ENCODE measurements around the gene HIRA. TPM values are rescaled to one million over a fixed set of nuclear protein-coding genes. Genes with fewer than 3 reads are reported as not detected.
"Not testable (repeated sequence)": the region's sequence is repeated elsewhere in the genome, so short reads cannot be mapped to it uniquely, and the experiment has no call there.

HIRA gene
- polyA plus RNA-seq, 10 donors, result 15.4 to 21.8 (median 17.5) TPM

- DNase-seq, result no peak
Measured at GRCh38 chr22:19387038-19387437, 44.5 kb downstream of the HIRA start.

DNA sequence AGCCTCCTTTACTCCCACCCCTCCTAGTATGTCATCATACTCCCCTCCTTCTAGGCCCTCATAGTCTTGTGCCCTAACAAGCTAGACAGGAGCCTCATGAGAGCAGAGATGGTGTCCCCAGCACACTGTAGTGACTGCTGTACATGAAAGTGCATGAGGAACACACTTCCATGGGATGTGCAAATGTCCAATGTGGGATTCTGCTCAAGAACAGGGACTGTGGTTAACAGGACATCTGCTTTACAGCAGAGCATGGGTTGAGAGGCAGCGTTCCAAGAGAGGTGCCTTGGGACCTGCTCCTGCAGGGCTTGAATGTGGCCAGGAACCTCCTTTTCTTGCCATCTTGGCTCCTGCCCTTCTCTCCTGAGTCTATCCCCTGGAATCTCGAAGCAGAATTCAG, 45.3 kb downstream of the HIRA start:
- DNase-seq, result no peak

DNA sequence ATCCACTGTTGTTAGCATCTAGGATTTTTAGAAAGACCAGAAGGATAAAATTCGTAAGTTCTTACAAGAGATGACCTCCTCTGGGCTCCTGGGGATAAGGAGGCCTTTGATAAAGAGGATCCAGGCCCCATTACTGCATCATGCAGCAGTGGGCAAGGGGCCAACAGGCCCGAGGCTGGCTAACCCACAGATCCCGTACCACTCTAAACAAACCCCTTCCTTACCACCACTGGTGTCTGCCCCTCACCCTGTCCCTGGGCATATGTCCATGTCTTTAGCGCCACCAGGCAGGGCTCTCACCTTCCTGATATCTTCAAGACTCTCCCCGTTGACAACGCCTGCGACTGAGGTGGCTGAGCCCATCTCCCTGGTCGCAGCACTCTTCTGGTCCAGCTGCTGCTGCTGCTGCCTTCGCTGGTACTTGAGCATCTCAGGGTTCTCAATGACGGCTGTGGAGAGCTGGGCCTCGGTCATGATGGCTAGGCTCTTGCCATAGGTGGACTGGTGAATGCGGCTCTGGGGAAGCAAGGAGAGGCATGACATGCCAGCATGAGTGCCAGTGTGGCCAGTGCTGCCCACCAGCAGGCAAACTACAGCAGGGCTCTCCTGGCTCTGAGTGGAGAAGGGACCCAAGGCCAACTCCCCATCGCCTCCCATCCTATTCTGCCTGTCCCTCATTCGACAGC, 46.2 kb downstream of the HIRA start:
- DNase-seq, result no peak

GRCh38 chr22:19383292-19383691, 48.2 kb downstream of the HIRA start:
- no peak for DNase-seq

- no peak for DNase-seq
Measured at GRCh38 chr22:19382240-19382639, 49.3 kb downstream of the HIRA start.

GRCh38 chr22:19378344-19378674, 53.2 kb downstream of the HIRA start:
- no peak for DNase-seq

DNA sequence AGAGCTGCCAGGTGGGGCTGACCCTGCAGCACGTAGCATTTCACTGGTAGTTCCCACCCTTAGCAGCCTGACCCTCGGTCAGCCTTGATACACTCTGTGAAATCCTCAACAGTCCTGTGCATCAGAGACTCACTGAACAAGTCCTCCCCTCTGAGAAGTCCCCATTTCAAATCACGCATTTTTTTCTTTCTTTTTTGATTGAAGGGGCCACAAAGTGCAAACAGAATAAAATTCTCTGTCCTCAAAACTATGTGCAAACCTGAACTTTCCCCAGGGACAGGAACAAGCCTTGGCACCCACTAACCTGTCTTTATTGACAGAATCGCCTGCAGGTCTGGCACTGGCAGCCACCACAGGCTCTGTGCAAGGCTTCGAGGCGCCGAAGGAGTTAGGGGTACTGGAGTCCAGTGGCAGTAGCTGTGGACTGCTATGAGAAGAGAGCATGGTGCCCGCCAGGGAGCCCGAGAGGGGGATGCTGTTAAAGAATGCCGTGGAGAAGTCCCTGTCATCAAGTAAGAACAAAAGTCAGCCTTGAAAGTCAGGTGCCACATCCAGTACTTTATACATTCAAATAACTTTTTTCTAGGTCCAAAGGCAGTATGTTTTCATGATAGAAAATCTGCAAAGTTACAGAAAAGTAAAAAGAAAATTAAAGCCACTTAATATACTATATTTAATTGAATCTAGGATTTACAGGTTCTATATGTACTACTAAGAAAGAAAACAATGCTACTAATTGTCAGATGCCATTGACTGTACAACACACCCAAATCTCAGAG, 53.8 kb downstream of the HIRA start:
- no peak for DNase-seq

GRCh38 chr22:19376971-19377370, 54.6 kb downstream of the HIRA start:
- DNase-seq, result no peak

DNA sequence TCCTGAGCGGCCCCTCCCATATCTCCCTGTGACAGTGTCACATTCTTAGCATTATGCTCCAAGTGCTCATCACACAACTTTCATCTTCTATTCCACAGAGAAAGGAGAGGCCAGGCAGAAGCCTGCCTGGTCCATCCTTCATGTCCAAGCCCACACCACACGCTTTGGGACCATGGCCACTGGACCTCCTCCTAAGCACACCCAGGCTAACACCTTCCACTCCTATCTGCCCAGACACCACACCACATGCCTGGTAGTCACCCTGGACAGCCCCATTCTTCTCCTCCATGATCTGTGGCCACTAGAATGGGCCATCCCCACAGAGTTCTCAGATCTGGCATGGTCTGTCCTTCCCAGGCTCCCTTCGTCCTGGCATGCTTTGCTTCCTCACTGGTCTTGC, 55.3 kb downstream of the HIRA start:
- DNase-seq, result no peak

- no peak for DNase-seq
Measured at GRCh38 chr22:19375435-19375834, 56.1 kb downstream of the HIRA start.

DNA sequence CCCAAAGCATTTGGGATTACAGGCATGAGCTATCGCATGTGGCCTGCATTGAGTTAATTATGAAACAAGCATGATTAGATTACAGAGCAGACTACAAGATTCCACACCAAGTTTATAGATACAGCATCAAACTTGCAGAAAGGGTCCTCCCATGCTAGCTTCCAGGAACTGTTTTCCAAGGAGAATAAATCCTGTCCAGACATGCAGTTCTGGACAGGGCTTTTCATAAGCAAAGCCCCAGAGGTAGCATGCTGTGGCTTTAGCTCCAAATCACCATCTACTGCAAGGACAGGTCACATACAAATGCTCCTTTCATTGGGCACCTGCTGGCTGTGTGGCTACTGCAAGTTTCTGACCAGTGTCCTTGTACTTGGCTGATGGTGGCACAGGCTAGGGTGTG, 57.1 kb downstream of the HIRA start:
- no peak for DNase-seq

- no peak for DNase-seq
Measured at GRCh38 chr22:19373450-19373849, 58.1 kb downstream of the HIRA start.

DNA sequence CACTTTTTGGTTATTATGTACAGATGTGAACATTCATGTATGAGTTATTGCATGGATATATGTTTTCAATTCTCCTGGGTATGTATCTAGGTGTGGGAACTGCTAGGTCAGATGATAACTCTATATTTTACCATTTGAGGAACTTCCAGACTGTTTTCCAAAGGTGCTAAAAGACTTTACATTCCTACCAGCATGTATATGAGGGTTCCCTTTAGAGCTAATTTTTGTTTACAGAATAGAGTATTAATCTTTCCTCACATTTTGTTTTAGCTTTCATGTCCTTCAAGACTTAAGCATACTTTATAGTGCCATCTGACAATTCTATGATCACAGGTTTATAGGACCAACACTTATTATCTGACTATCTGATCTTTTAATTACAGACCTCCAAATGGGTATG, 59.6 kb downstream of the HIRA start:
- DNase-seq, result no peak

- DNase-seq, result no peak
Measured at GRCh38 chr22:19368876-19369275, 62.7 kb downstream of the HIRA start.

DNA sequence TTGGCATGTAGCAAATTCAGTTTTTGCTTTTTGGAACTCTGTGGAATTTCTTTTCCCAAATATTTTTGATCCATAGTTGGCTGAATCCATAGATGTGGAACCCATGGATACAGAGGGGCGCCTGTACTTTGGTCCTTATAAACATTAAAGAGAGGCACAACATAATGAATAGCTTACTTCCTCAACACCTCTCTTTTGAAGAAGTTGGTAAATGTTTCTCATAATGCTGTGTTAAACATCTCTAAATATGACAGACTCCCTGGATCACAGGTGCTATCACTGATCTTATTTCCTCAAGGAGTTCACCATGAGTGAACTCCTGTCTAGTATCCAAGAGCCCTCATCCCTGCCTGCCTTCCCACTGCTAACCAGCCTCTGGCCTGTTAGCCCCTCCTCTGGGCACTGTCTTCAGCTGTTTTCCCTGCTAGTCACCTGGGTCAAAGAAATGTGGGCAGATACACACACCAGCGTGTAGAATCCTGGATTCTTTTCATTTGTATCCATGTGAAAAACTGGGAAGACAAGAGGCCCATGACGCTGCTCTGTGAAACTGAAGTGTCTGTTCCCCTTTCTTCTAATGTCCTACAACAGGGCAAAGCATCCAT, 63.7 kb downstream of the HIRA start:
- no peak for DNase-seq

DNA sequence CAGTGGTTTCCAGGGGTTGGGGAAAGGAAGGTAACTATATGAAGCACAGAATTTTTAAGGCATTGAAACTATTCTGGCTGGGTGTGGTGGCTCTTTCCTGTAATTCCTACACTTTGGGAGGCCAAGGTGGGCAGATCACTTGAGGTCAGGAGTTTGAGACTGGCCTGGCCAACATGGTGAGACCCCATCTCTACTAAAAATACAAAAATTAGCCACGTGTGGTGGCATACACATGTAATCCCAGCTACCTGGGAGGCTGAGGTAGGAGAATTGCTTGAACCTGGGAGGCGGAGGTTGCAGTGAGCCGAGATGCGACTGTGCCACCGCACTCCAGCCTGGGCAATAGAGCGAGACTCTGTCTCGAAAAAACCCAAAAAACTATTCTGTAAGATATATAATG, 68.0 kb downstream of the HIRA start:
- not testable (repeated sequence) for DNase-seq

GRCh38 chr22:19361501-19362103, 69.9 kb downstream of the HIRA start:
- no peak for DNase-seq

- no peak for DNase-seq
Measured at GRCh38 chr22:19360862-19361261, 70.7 kb downstream of the HIRA start.

DNA sequence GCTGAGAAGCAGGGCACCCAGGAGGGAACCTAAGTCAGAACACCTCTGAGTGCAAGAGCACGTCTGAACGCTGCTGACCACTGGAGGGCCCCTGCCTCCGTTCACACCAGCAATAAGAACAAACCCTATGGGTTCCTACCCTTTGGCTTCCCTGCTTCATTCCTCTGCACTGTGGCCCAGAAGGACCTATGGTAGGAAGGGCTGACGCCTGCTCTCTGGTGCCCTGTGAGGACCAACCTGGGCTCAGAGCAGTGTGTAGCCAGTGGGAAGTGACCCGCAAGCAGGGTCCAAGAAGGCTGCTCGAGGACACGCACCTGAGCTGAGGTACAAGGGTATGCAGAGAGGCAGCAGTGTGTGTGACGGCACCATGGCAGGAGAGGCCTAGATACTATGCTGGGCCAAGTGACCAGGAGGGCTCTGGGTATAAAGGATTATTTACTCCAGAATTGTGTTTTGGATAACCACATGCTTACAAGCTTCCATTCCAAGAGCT, 71.2 kb downstream of the HIRA start:
- no peak for DNase-seq

DNA sequence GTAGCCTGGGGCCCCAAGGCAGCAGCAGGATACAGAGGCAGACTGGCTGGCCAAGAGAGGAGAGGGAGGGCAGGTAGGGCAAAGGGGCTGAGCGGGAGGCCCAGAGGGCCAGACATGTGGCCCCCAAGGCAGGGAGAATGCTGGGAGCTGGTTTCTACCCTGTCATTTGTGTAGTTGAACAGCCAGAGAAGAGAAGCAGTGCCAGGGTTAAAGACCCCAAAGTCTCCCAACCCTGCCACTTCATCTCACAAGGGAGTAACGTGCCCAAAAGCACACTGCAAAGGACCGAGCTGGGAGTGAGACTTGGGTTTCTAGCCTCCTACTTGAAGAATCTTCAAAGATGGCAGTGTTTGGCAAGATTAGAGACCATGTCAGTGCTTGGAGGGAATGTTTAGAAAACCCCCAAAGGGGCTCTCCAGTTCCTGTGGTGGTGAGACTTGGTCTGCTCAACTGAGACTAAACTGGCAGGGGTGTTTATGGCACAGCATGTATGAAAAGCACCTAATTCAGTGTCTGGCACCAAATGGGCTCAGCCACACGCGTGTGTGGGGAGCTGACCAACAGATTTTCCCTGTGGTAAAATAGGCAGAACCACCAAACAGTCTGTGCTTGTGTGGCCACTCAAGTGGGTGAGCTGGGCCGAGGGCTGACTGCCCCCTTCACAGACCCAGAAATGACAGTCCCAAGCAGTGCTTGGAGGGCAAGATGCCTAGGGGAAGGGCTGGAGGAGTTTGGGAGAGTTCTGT, 71.8 kb downstream of the HIRA start:
- no peak for DNase-seq

DNA sequence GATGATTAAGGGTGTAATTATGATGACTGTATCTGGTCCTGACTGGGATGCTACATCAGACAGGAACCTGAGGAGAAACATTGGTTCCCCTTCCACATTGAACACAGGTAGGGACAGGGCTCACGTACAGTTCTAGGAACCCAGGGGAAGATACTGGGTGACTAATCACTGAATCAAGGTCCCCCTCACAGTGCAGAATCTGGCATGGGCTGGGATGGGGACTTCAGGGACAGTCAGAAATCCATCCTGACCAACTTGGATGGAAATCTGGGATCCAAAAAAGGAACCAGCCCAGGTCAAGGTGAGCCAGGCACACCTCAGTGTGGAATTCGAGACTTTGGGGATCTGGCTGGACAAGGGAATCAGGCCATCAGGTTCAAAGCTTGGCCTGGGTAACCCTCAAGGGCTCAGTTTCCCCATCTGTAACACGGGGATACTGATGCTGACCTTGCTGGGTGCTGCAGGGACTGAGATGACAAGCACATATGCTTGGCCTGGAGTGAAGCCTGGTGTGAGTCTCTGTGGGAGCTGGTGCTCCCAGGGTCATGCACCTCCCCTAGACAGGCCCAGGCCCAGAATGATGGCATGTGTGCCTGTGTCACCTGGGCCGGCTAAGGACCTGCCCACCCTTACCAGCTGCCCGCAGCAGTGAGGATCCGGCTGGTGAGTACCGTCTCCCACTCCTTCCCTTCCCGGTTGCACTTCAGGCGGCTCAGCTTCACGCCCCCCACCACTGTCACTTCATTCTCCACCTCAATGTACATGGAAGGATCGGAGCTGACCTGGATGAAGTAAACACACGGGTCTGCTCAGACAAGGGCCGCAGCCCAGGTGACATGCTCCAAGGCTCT, 72.6 kb downstream of the HIRA start:
- no peak for DNase-seq
